Renal pelvis (tissue), 4 donors: Measurements from ENCODE around the gene MAP7D1. TPM values are rescaled to one million over a fixed set of nuclear protein-coding genes. Genes with fewer than 3 reads are reported as not detected.
"Not testable (repeated sequence)": the region's sequence is repeated elsewhere in the genome, so short reads cannot be mapped to it uniquely, and the experiment has no call there.

ENCODE experiments used
- DNase-seq: peaks from one replicate; pipeline ENCODE4 v3.0.0-alpha.2; 2013
- polyA plus RNA-seq, 3 donors: library from polyadenylated mRNA; unstranded; fragments of 120-200 nt; gene quantifications; one replicate each; pipeline ENCODE4 v1.2.1, GENCODE V29; 2013; ENCODE audit not compliant: insufficient read length in 3 of 3

The MAP7D1 gene
- polyA plus RNA-seq, 3 donors: 55.1 to 72.4 (median 67.5) TPM

DNA sequence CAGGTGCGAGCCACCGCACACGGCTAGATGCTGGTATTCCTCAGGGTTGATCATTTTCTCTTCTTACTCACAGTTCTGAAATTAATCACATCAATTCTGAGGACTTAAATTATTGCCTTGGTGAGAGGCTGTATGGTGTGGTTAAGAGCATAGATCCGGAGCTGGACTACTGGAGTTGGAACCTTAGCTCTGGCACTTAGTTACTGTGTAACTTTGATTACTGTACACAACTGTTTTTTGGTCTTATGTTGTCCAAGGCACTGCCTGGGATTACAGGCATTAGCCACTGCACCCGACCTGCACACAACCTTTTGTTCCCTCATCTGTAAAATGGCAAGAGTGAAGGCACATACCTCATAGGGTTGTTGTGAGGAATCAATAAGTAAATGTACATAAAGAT is 42.7 kb downstream of the MAP7D1 start:
- DNase-seq: no peak

GRCh38 chr1:36199934-36200741 is 44.2 kb downstream of the MAP7D1 start:
- no peak for DNase-seq

DNA sequence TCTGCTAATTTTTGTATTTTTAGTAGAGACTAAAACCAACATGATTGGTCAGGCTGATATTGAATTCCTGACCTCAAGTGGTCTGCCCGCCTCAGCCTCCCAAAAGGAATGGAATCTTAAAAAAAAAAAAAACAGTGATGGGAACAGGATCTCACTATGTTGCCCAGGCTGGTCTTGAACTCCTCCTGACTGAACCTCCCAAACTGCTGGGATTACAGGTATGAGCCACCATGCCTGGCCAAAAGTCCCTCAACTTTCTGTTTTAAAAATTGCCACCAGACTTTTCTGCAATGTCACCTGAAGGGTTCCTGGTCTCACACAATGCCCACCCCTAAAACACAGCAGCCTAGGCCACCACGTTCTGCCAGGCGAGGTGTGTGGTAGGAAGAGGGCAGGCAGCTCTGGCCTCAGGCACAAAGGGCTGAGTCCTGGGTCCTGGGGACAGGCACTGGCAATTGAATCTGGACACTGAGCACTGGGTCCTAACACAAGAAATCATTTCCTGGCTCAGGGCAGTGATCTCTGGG is 47.1 kb downstream of the MAP7D1 start:
- DNase-seq: no peak

GRCh38 chr1:36203554-36204346 is 47.8 kb downstream of the MAP7D1 start:
- no peak for DNase-seq

DNA sequence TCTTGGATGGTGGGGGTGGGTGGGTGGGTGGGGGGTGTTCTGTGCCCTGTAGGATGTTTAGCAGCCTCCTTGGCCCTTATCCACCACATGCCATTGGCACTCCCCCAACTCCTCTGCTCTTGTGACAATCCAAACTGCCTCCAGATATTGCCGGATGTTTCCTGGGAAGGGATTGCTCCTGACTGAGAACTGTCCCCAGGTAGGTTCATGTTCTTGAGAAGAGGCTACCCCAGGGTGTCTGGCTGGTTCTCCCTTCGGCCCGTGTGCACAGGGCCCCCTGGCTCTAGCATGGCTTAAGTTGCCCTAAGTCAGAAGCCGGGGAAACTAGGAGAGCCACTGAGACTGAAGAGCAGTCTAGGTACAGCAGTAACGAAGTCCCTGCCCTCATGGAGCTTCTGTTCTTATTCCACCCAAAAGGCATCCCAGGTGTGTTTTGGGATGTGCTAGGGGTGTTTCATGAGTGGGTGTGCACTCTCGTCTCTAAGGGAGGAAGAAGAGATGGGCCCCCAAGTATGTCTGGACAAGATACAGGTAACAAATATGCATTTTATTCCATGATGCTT is 48.5 kb downstream of the MAP7D1 start:
- no peak for DNase-seq

DNA sequence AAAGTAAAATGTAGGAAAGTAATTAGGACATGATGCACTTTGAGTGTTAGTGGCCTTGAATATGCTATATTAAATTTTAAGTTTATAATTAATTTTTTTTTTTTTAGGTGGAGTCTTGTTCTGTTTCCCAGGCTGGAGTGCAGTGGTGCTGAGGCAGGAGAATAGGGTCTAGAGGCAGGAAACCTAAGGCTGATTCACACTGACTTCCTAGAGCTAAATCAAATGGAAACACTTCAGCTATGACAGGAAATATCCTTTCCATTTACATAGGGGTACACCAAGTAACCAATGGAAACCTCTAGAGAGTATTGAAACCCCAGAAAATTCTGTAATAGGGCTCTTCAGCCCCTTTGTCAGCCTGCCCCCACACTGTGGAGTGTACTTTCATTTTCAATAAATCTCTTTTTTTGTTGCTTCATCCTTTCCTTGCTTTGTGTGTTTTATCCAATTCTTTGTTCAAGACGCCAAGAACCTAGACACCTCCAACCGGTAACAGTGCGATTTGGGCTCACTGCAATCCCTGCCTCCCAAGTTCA is 50.4 kb downstream of the MAP7D1 start:
- DNase-seq: no peak

DNA sequence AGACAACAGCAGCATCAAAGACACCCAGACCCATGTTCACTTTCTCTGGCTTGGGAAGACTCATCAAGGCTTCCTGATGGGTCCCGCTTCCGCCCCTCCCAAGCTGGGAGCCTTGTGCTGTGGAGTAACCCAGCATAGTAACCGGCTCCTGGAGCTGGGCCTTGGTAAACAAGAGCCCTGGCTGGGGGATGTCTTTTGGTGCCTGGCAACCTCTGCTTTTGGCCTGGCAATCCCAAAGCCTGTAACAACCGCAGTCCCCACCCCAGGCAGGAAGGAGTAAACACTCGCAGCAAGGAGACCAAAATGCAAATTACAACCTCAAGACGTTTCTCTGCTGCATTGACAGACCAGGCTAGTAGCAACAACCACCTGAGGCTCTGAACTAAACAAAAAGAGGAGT is 51.4 kb downstream of the MAP7D1 start:
- no peak for DNase-seq

- no peak for DNase-seq
These were observed 53.2 kb downstream of the MAP7D1 start for GRCh38 chr1:36208978-36209703.

- no peak for DNase-seq
These were observed 55.3 kb downstream of the MAP7D1 start for GRCh38 chr1:36211307-36211706.

GRCh38 chr1:36211841-36212240 is 55.9 kb downstream of the MAP7D1 start:
- no peak for DNase-seq

DNA sequence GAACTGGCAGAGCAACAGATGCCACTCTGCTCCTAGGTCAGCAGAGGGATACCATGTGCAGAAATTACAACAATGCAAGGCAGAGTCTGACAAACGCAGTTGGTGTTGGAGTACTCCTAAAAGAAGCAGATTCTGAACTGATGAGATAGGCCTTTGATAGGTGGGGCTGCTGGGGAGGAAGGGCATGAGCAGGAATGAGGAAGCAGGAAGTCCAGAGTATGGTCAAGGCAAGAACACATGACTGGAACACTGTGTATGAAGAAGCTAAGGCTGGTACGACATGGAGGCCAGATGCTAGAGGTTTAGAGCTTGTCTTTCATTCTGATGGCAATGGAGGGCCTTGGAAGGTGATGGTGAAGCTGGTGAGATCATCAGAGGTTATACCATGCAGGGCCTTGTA is 56.8 kb downstream of the MAP7D1 start:
- DNase-seq: no peak

DNA sequence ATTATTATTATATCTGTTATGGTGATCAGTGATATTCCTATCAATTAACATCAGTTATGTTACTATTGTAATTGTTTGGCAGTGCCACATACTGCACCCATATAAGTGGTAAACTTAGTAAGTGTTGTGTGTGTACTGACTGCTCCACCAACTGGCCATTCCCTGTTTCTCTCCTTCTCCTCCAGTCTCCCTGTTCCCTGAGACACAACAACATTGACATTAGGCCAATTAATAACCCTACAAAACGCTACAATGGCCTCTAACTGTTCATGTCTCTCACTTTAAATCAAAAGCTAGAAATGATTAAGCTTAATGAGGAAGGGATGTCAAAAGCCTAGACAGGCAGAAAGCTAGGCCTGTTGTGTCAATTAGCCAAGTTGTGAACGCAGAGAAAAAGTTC is 61.7 kb downstream of the MAP7D1 start:
- no peak for DNase-seq

GRCh38 chr1:36221901-36222300 is 65.9 kb downstream of the MAP7D1 start:
- not testable (repeated sequence) for DNase-seq

DNA sequence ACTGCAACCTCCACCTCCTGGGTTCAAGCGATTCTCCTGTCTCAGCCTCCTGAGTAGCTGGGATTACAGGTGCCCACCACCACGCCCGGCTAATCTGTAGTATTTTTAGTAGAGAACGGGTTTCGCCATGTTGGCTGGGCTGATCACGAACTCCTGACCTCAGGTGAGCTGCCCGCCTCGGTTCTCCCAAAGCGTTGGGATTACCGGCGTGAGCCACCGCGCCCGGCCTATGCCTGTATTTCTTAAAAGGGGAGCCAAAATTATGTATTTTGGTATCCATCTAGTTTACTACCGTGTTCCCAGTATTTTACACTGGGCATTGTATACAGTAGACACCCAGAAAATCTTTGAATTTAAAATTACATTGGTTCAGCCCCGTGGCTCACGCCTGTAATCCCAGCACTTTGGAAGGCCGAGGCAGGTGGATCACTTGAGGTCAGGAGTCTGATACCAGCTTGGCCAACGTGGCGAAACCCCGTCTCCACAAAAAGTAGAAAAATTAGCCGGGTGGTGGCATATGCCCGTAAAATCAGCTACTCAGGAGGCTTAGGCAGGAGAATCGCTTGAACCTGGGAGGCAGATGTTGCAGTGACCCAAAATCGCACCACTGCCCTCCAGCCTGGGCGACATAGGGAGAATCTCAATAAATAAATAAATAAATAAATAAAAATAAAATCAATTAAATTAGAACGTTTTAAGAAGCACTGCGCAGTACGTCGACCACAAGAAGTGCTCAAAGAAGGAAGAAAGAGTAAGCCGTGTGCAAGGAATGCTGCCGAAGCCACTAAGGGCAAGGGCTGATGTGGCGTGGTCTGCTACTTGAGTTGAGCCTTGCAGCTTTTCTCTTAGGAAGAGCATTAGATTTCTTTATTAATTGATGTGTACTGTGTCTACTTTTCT is 66.8 kb downstream of the MAP7D1 start:
- DNase-seq: no peak

- DNase-seq: peak; percentile 44
These were observed 67.5 kb downstream of the MAP7D1 start for GRCh38 chr1:36223381-36223995.

DNA sequence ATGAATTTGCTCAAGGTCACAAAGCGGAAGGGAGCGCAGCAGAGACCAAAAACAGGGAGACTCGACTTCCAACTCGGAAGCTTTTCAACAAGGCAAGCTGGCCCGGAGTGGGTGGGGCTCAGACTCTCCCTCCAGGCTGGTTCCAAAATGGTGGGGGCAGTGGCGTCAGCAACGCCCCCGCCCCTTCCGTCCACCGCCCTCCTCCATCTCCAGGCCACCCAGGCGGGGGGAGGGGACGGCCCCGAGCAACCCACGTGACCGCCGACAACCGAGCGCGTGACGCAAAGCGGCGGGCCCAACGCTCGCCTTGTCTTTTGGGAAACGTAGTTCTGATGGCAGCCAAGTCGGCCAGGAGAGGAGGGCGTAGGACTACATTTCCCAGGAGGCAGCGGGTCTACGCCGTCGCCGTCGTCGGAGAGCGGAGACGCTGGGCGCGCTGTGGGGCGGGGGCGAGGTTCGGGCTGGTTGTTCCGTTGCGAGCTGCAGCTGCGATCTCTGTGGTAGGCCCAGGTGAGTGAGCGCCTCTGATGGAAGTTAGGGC is 68.1 kb downstream of the MAP7D1 start, which contains the start of gene THRAP3:
Gene THRAP3, plus strand, starts transcription at position 448 of the 541 bp plus-strand sequence. CDS start 58,121 bp downstream, outside the sequence.
- peak; percentile 99 for DNase-seq

DNA sequence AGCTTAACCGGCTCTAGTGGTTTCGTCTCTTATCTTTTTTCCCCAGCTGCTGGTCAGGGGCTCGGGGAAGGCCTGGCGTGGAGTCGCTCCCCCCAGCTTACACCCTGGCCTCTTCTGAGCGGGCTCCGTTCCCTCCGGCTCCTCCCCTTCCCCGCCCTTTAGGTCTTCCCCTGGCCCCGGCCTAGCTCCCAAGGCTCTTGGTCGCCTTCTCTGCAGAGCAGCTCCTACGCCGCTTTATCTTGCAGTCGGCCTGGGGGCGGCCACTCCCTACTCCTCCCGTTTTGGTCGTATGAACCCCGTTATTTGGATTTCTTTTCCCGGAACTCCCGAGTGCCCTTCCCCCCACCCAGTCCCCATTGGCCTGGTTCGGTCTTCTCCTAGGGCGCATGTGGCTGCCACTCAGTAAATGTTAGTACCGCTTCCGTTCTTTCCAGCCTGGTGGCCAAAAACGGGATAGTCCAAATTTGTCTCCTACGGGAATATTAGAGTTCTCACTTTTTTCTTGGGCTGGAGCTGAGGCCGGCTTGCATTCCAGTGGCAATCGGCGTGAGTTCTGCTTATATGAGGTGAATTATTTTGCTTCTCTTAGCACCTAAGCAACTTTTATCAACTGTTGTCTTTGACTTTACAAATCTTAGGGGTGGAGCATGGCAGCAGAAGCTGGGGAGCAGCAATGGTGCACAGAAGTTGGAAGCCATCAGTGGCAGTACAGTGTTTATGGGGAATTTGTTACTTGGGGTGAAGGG is 68.8 kb downstream of the MAP7D1 start:
- DNase-seq: peak; percentile 84

GRCh38 chr1:36225283-36225899 is 69.4 kb downstream of the MAP7D1 start:
- DNase-seq: no peak
